Parietal lobe (tissue), 1 donor: ENCODE data around the gene RIMKLA. TPM values are rescaled to one million over a fixed set of nuclear protein-coding genes. Genes with fewer than 3 reads are reported as not detected.

ENCODE experiments used
- total RNA-seq: library from RNA; depleted of rRNA; stranded (reverse); fragments of >200 nt; gene quantifications from one replicate; pipeline ENCODE4 v1.2.3, GENCODE V29; 2014

The RIMKLA gene, protein sequence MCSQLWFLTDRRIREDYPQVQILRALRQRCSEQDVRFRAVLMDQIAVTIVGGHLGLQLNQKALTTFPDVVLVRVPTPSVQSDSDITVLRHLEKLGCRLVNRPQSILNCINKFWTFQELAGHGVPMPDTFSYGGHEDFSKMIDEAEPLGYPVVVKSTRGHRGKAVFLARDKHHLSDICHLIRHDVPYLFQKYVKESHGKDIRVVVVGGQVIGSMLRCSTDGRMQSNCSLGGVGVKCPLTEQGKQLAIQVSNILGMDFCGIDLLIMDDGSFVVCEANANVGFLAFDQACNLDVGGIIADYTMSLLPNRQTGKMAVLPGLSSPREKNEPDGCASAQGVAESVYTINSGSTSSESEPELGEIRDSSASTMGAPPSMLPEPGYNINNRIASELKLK
- total RNA-seq: 32.6 TPM

DNA sequence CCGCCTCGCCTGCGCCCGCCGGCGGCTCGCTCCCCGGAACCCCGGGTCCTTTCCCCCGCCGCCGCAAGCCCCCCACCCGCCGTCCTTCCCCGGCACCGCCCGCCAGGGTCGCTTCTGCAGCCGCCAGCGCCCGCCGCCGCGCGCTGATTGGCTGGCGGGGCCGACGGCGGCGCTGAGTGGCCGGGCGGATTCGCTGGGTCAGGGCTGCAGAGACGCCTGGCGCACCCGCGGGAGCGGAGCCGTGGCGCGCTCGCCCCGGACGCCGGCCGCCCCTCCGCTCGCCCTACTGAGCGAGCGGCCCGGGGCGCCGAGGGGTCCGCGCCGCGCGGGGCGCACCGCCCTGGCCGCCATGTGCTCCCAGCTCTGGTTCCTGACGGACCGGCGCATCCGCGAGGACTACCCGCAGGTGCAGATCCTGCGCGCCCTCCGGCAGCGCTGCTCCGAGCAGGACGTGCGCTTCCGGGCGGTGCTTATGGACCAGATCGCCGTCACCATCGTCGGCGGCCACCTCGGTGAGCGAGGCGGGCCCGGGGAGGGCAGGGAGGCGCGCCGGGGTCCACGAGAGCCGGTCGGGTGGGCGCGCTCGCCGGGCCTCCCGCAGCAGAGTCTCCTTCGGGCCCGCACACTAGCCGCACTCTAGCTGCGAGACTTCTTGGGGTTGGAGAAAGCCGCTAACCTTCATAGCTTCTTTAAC, at the start of gene RIMKLA:
Gene RIMKLA (plus strand): TSS at position 207 of the 694 bp plus-strand sequence. CDS start 143 bp downstream, at position 350.

DNA sequence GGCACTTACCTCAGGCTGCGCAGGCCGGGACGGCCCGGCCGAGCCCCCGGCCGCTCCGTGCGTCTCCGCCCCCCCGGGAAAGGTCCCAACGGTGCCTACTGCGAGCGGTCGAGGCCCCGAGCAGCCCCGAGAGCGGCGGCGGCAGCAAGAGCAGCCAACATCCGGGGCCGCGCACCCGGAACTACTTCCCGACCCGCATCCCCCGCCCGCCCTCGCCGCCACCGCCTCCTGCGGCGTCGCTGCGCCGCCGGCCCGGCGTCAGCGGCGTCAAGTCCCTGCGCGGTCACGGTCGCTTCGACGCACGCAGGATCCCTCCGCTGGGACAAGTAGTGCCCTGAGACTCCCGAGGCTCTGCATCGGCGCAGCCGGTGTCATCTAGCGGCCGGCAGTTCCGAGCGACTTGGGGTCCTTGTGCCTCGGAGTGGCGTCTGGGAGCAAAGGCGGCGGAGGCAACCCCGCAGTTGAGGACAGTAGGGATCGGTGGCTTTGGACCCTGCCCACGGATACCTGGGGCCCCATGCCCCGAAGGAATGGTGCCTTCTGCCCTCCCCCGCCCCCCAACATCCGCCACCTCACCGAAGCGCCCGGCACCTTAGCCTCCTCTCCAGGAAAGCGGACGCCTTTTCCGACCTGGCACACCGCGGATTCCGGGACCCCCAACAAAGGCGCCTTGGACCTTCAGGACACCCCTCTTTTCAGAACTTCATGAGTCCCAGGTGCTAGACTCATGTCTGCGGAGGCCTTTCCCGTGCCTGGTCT, 45.4 kb upstream of the RIMKLA start, which contains the start of gene FOXJ3:
Gene FOXJ3 (minus strand): TSS at position 186 of the 759 bp plus-strand sequence. CDS start 24,142 bp downstream, outside the sequence.

DNA sequence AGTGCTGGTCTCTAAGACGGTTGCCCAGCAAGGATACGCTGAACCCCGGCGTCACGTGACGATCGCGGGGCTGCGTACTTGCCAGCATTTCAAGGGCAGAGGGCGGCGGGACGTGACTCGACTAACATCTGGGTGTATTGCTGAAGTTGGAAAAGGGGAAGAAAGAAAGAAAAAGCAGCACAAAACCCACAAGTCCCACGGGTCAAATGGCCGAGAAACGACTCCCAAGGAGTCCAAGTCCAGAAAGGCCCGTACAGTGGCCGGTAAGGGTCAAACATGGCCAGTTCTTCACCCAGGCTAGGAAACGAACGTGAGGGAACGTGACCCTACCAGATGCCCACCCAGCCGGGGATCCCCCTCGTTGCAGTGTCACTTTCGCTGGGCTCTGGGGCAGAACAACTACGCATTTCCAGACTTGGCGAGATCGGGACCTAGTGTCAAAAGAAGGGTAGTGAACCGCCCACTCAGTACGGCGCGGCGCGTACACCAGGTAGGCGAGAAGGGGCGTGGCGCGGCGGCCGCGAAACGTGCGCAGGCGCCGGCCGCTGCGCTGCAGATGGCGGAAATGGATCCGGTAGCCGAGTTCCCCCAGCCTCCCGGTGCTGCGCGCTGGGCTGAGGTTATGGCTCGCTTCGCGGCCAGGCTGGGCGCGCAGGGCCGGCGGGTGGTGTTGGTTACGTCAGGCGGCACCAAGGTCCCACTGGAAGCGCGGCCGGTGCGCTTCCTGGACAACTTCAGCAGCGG, 75.6 kb downstream of the RIMKLA start, which contains the start of the genes PPCS and ZMYND12:
Gene PPCS (plus strand): TSS at position 534 of the 744 bp plus-strand sequence. CDS start 23 bp downstream, at position 557.
Gene ZMYND12 (minus strand): TSS at position 13 of the 744 bp plus-strand sequence. CDS start 25 bp downstream, outside the sequence.

DNA sequence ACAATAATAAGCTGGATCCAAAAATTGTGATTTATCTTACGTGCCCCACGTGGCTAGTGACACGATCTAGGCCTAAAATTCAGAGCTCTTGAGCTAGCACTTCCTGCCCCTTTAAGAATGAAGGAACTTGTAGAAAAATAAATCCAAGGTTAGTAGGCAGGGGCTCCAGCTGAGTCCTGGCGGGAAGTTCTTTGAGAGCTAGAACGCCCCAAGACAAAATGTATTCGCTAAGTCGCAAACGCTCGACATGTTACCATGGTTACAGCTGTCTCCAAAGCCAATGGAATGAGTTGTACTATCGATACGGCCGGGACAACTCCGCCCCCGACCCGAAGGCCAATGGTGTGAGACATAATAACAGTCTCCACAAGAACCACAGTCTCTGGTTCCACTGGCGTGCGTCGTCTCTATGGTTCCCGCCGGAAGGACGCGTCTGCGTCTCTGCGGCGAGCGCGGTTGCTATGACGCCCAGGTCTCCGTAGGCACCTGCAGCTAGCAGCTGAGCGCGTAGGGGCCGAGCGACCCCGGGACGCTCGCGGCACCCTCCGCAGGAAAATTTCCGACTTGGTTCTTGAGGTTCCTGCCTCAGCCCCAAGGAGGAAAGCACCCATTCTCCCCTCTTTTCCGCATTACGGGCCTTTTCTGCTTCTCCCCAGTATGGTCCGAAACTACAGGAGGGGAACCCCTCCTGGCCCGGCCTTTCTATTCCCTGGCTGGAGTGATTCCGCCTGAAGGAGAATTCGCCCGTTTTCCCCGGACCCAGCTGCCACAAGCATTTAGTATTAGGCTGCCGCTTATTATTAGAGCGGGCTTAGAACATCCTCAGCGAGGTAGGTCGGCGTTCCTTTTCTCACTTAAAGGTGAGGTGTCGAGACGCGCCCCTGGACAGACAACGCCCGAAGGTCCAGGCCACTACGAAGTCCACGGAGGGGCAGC, 82.5 kb downstream of the RIMKLA start, which contains the start of gene CCDC30:
Gene CCDC30 (plus strand): TSS at position 459 of the 936 bp plus-strand sequence. CDS start 17,266 bp downstream, outside the sequence.

Other genes with a start within 250 kb of the RIMKLA start
- not detected for gene GUCA2B, start 227.4 kb upstream of the RIMKLA start, total RNA-seq
- gene GUCA2A, start 216.0 kb upstream of the RIMKLA start, total RNA-seq: not detected
- gene FOXJ3, start 45.6 kb upstream of the RIMKLA start, total RNA-seq: 90.1 TPM
- gene ZMYND12, start 75.2 kb downstream of the RIMKLA start, total RNA-seq: 0.63 TPM
- gene PPCS, start 75.8 kb downstream of the RIMKLA start, total RNA-seq: 25.4 TPM
- 23.5 TPM for gene CCDC30, start 82.5 kb downstream of the RIMKLA start, total RNA-seq